Mesendoderm (in vitro differentiated cells): Measurements from ENCODE around the gene SBNO2.

ENCODE experiments used
- DNase-seq: peaks from one replicate; pipeline ENCODE4 v3.0.0; 2013
- H2AK5ac ChIP-seq: 2 replicates; pipeline ENCODE4 v1.6.1; 2013; ENCODE audit warnings: low read length, inconsistent platforms
- H2BK120ac ChIP-seq: 2 replicates; pipeline ENCODE4 v1.6.1; 2013; ENCODE audit warnings: low read depth, mild to moderate bottlenecking, low read length, moderate library complexity, mixed read lengths
- H2BK15ac ChIP-seq: replicated peaks from 2 replicates; pipeline ENCODE4 v1.6.1; 2013; ENCODE audit warnings: low read depth, mild to moderate bottlenecking, moderate library complexity
- H2BK5ac ChIP-seq: 2 replicates; pipeline ENCODE4 v1.6.1; 2013; ENCODE audit warnings: low read length, inconsistent platforms
- H3K18ac ChIP-seq: 2 replicates; pipeline ENCODE4 v1.6.1; 2013; ENCODE audit warnings: mild to moderate bottlenecking, low read length, mixed read lengths
- H3K23ac ChIP-seq: one replicate; pipeline ENCODE4 v1.6.1; 2013; ENCODE audit warnings: low read length
- H3K27ac ChIP-seq: 2 replicates; pipeline ENCODE4 v1.5.1; 2013; ENCODE audit warnings: low read depth, mild to moderate bottlenecking, inconsistent platforms, low read length, moderate library complexity
- H3K27me3 ChIP-seq: 2 replicates; pipeline ENCODE4 v1.6.1; 2013; ENCODE audit warnings: low read length, control low read depth, mild to moderate bottlenecking, inconsistent platforms; ENCODE audit not compliant: insufficient read depth, poor library complexity
- H3K36me3 ChIP-seq: 2 replicates; pipeline ENCODE4 v1.6.1; 2013; ENCODE audit warnings: low read length, inconsistent platforms; ENCODE audit not compliant: control insufficient read depth, insufficient read depth
- H3K4ac ChIP-seq: one replicate; pipeline ENCODE4 v1.6.1; 2013; ENCODE audit warnings: low read depth, mild to moderate bottlenecking, low read length, moderate library complexity
- H3K4me1 ChIP-seq: 2 replicates; pipeline ENCODE4 v1.6.1; 2013; ENCODE audit warnings: low read depth, low read length, inconsistent platforms; ENCODE audit not compliant: control insufficient read depth
- H3K4me2 ChIP-seq: 2 replicates; pipeline ENCODE4 v1.6.1; 2013; ENCODE audit warnings: low read length
- H3K4me3 ChIP-seq: 2 replicates; pipeline ENCODE4 v1.5.1; 2013; ENCODE audit warnings: mild to moderate bottlenecking, low read length
- H3K56ac ChIP-seq: one replicate; pipeline ENCODE4 v1.6.1; 2013; ENCODE audit warnings: low read length
- H3K79me1 ChIP-seq: 2 replicates; pipeline ENCODE4 v1.6.1; 2013; ENCODE audit warnings: low read length, inconsistent platforms
- H3K79me2 ChIP-seq: 2 replicates; pipeline ENCODE4 v1.6.1; 2013; ENCODE audit warnings: mild to moderate bottlenecking, low read length; ENCODE audit not compliant: control insufficient read depth, insufficient read depth
- H3K9ac ChIP-seq: 2 replicates; pipeline ENCODE4 v1.6.1; 2013; ENCODE audit warnings: low read length, inconsistent platforms
- H4K5ac ChIP-seq: one replicate; pipeline ENCODE4 v1.6.1; 2013; ENCODE audit warnings: low read length
- H4K8ac ChIP-seq: one replicate; pipeline ENCODE4 v1.6.1; 2013; ENCODE audit warnings: low read depth, mild to moderate bottlenecking, control low read depth, low read length, moderate library complexity
- WGBS: extraction: QIAGEN DNeasy Blood & Tissue Kit; methylation state at CpG from one replicate; pipeline ENCODE4 v1.1.7; 2013; ENCODE audit warnings: low lambda C conversion rate, missing lambda C conversion rate; ENCODE audit not compliant: insufficient coverage; ENCODE audit errors: extremely low coverage; 5-methylcytosine and 5-hydroxymethylcytosine counted together

SBNO2 gene

GRCh38 chr19:1181606-1182005, 7.5 kb upstream of the SBNO2 start:
- Histone ChIP-seq H2BK120ac (no peak overlapping the region), H3K27me3 (no peaks in the 10 kb centered on the region), H4K8ac (no peak overlapping the region), H2BK15ac (no peak overlapping the region), H3K56ac (peak overlapping the region; percentile 71), H3K27ac (no peak overlapping the region), H3K4ac (no peak overlapping the region), H2BK5ac (no peak overlapping the region), H3K18ac (no peak overlapping the region), H3K79me1 (no peaks in the 10 kb centered on the region), H3K36me3 (no peaks in the 10 kb centered on the region), H3K9ac (peak overlapping the region; percentile 29), H4K5ac (no peak overlapping the region), H3K4me3 (no peak overlapping the region), H3K79me2 (no peaks in the 10 kb centered on the region), H3K23ac (no peak overlapping the region), H2AK5ac (peak overlapping the region; percentile 45), H3K4me2 (no peak overlapping the region), H3K4me1 (no peaks in the 10 kb centered on the region)
- DNase-seq, result peak; percentile 74
- no CpG with 5 or more reads among the region's 11 CpGs for WGBS

DNA sequence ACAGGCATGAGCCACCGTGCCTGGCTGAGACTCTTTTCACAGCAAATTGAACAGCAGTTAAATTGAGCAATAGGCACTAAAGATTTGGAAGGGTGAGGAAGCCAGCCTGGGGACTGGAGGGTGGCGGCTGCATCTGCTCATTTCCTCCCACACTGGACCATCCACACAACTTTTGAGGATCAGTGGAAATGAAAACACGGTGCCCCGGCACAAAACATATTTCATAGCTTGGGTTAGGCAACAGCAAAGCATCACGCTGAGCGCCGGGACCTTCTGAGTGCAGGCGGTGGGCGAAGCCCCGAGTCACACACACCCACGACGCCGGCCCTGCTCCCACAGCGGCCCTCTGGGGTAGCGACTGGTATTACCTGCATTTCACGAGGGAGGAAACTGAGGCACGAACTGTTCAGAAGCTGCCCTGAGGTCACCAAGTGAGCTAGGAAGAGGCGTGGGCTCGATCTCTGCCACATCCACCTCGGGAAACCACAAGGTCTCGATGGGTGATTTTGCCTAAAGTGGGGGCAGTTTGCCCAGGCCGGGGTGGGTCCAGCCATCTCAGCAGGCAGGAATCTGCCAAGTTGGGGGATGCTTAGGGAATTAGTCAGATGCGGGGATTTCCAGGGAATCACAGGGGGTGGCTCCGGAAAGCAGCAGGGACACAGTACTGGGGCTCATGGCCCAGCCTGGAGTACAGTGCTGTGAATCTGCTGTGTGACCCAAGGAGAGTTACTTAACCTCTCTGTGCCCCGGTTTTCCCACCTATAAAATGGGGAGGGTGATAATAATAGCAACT, 3.5 kb upstream of the SBNO2 start:
- no peaks in the 10 kb centered on the region for H3K79me1 ChIP-seq
- H4K8ac ChIP-seq, result no peak overlapping the region
- no peak overlapping the region for H3K4me2 ChIP-seq
- H4K5ac ChIP-seq, result no peak overlapping the region
- no peak overlapping the region for H3K18ac ChIP-seq
- H3K79me2 ChIP-seq, result peaks cover 10% of the 10 kb centered on the region
- no peaks in the 10 kb centered on the region for H3K4me1 ChIP-seq
- H2AK5ac ChIP-seq, result no peak overlapping the region
- no peak overlapping the region for H3K23ac ChIP-seq
- H2BK15ac ChIP-seq, result no peak overlapping the region
- no peak overlapping the region for H3K9ac ChIP-seq
- H3K27me3 ChIP-seq, result no peaks in the 10 kb centered on the region
- no peak overlapping the region for H3K4ac ChIP-seq
- no CpG with 5 or more reads among the region's 25 CpGs for WGBS
- DNase-seq, result peak; percentile 65
- no peak overlapping the region for H2BK120ac ChIP-seq
- H3K4me3 ChIP-seq, result no peak overlapping the region
- no peak overlapping the region for H2BK5ac ChIP-seq
- H3K56ac ChIP-seq, result no peak overlapping the region
- no peak overlapping the region for H3K27ac ChIP-seq
- H3K36me3 ChIP-seq, result no peaks in the 10 kb centered on the region

DNA sequence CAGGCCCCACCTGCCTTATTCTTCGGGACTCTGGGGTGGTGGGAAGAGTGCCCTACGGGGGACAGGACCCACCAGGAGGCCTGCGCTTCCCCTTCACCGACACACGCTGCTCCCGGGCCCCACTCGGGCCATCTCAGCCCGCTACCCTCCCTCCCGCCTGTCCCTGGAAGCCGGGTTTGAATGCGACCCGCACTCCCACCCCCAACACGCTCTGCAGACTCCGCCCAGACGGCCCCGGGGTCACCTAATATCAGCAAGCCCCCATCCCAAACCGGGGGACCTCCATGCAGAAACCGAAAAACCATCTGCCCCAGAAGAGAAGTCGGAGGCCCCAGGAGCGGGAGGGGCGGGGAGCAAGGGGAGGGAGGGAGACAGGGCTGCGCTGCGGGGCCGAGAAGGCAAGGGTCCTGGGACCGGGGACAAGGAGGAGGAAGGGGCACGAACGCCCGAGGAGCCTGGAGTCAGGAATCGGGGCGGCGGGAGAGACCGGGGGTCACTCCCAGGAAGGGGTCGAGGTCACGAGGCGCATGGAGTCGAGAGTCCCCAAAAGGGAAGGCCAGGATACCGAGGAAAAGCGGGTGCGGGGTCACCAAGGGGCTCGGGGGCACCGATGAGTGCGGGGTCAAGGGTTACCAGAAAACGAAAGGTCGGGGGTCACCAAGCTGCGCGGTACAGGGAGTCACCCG, 766 bp downstream of the SBNO2 start:
- Histone ChIP-seq H3K4me3 (peak overlapping the region; percentile 86), H2BK15ac (no peak overlapping the region), H3K27me3 (no peaks in the 10 kb centered on the region), H3K23ac (peak overlapping the region; percentile 45), H4K8ac (no peak overlapping the region), H3K9ac (peak overlapping the region; percentile 95), H2AK5ac (no peak overlapping the region), H2BK5ac (no peak overlapping the region), H3K79me2 (peaks cover 46% of the 10 kb centered on the region), H3K4me1 (peaks cover 2% of the 10 kb centered on the region), H3K56ac (peak overlapping the region; percentile 96), H3K79me1 (peaks cover 20% of the 10 kb centered on the region), H3K36me3 (no peaks in the 10 kb centered on the region), H3K27ac (peak overlapping the region; percentile 39), H3K4ac (peak overlapping the region; percentile 82), H3K4me2 (peak overlapping the region; percentile 87), H4K5ac (no peak overlapping the region), H3K18ac (peak overlapping the region; percentile 86), H2BK120ac (peak overlapping the region; percentile 39)
- no CpG with 5 or more reads among the region's 47 CpGs for WGBS
- DNase-seq, result no peak

DNA sequence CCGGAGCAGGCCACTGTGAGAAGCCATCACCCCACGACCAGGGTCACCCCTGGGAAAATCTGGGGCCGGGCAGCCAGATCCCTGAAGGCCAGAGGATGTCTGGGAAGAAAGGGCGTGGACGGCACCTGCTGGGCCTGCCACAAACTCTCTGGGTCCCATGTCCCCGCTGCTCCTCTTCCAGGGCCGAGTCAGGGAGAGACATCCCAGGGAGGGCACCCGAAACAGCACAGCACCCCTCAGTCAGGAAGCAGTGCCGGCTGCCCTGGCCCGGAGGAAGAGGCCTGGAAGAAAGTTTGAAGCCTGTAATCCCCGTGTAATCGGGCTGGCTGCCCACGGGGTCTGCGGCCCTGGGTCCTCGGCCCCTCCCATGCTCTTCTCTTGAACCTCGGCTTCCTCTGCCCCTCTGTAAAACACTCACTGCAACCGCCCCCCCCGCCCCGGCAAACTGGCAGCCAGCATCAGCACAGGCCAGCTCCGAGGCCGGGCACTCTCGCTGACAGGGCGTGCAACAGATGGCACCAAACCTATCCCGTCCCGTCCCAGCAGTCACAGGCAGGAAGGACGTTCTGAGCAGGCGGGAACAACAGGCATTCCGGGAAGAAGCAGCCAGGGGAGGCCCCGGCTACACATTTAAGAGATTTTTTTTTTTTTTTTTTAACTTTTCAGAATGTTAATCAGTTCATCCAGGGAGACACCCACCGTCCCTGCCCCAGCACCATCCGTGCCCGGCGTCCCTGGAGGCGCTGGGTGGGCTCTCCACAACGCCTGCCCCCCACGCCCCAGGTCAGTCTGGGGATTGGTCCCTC, 1.5 kb downstream of the SBNO2 start:
- no peak overlapping the region for H2AK5ac ChIP-seq
- no peaks in the 10 kb centered on the region for H3K27me3 ChIP-seq
- H3K56ac ChIP-seq, result peak overlapping the region; percentile 96
- no peak overlapping the region for H2BK15ac ChIP-seq
- WGBS, result no CpG with 5 or more reads among the region's 36 CpGs
- peak overlapping the region; percentile 86 for H3K18ac ChIP-seq
- peak overlapping the region; percentile 86 for H3K4me3 ChIP-seq
- peak overlapping the region; percentile 95 for H3K9ac ChIP-seq
- no peak overlapping the region for H2BK5ac ChIP-seq
- no peaks in the 10 kb centered on the region for H3K36me3 ChIP-seq
- peak; percentile 65 for DNase-seq
- peaks cover 52% of the 10 kb centered on the region for H3K79me2 ChIP-seq
- H2BK120ac ChIP-seq, result no peak overlapping the region
- peak overlapping the region; percentile 87 for H3K4me2 ChIP-seq
- no peak overlapping the region for H4K8ac ChIP-seq
- H3K23ac ChIP-seq, result no peak overlapping the region
- H3K27ac ChIP-seq, result peak overlapping the region; percentile 39
- peaks cover 2% of the 10 kb centered on the region for H3K4me1 ChIP-seq
- H3K4ac ChIP-seq, result no peak overlapping the region
- no peak overlapping the region for H4K5ac ChIP-seq
- H3K79me1 ChIP-seq, result peaks cover 20% of the 10 kb centered on the region

DNA sequence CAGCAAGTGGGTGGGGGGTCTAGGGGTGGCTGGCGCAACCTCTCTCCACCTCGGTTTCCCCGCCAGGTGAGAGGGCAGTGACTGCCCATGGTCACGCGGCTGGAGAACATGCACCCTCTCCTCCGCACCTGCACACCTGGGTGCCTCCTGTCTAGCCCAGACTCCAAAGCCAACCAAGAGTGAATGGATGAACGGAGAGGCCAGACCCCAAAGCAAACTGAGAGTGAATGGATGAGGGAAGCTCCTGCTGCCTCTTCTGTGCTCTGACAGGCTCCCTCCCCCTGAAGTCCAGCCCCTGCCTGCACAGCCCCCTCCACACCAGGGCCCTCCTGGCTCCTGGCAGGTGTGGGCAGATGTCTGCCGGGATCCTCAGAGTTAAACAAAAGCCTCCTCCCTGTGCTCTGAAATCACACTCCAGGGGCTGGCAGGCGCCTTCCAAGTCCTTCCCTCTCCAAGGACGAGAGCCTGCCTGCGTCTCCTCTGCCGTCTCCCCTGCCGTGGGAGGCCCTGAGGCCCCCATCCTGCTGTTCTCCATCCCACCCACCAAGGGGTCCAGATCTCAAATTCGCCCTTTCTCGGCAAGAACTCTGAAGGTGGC, 2.2 kb downstream of the SBNO2 start:
- H3K56ac ChIP-seq, result peak overlapping the region; percentile 28
- H3K79me2 ChIP-seq, result peaks cover 57% of the 10 kb centered on the region
- no peak overlapping the region for H2BK5ac ChIP-seq
- H3K9ac ChIP-seq, result peak overlapping the region; percentile 95
- no peak overlapping the region for H4K5ac ChIP-seq
- no peak overlapping the region for H4K8ac ChIP-seq
- H3K23ac ChIP-seq, result no peak overlapping the region
- no peaks in the 10 kb centered on the region for H3K27me3 ChIP-seq
- no peak overlapping the region for H2AK5ac ChIP-seq
- no peak overlapping the region for H3K4ac ChIP-seq
- peak; percentile 28 for DNase-seq
- no peak overlapping the region for H2BK120ac ChIP-seq
- peaks cover 22% of the 10 kb centered on the region for H3K79me1 ChIP-seq
- H3K36me3 ChIP-seq, result no peaks in the 10 kb centered on the region
- H3K4me3 ChIP-seq, result no peak overlapping the region
- no peak overlapping the region for H3K27ac ChIP-seq
- H3K18ac ChIP-seq, result no peak overlapping the region
- no peak overlapping the region for H3K4me2 ChIP-seq
- peaks cover 2% of the 10 kb centered on the region for H3K4me1 ChIP-seq
- no CpG with 5 or more reads among the region's 15 CpGs for WGBS
- H2BK15ac ChIP-seq, result no peak overlapping the region
